ENCODE results near the gene STAMBPL1. TPM values are rescaled to one million over a fixed set of nuclear protein-coding genes. Genes with fewer than 3 reads are reported as not detected.

Gene STAMBPL1
- polyA plus RNA-seq, 1 donor, result 25.5 TPM

GRCh38 chr10:88961266-88961665 is 81.2 kb downstream of the STAMBPL1 start:
- Histone ChIP-seq H3K27me3 (ENCODE audit: control insufficient read depth, insufficient read depth, low read length) (no peaks in the 10 kb centered on the region), H3K4me1 (ENCODE audit: control insufficient read depth, insufficient read depth, low read length) (no peaks in the 10 kb centered on the region), H3K4me3 (ENCODE audit: low read length) (no peak overlapping the region), H3K27ac (ENCODE audit: low read length) (no peak overlapping the region), H3K36me3 (ENCODE audit: control insufficient read depth, insufficient read depth, low read length) (no peaks in the 10 kb centered on the region), H3K9me3 (ENCODE audit: control insufficient read depth, low read depth, low read length) (no peaks in the 10 kb centered on the region)
- DNase-seq, result no peak

- no peak for DNase-seq
- WGBS (ENCODE audit: insufficient coverage, low lambda C conversion rate), result no CpG with 5 or more reads among the region's 2 CpGs
- no peak overlapping the region for H3K4me3 ChIP-seq (ENCODE audit: low read length)
These were observed 82.3 kb downstream of the STAMBPL1 start for GRCh38 chr10:88962336-88962735.

GRCh38 chr10:88963318-88963717 is 83.3 kb downstream of the STAMBPL1 start:
- H3K36me3 ChIP-seq (ENCODE audit: control insufficient read depth, insufficient read depth, low read length), result no peaks in the 10 kb centered on the region
- no peak for DNase-seq
- no CpG with 5 or more reads among the region's 2 CpGs for WGBS (ENCODE audit: insufficient coverage, low lambda C conversion rate)
- no peaks in the 10 kb centered on the region for H3K9me3 ChIP-seq (ENCODE audit: control insufficient read depth, low read depth, low read length)
- no peaks in the 10 kb centered on the region for H3K27me3 ChIP-seq (ENCODE audit: control insufficient read depth, insufficient read depth, low read length)
- no peak overlapping the region for H3K27ac ChIP-seq (ENCODE audit: low read length)
- no peaks in the 10 kb centered on the region for H3K4me1 ChIP-seq (ENCODE audit: control insufficient read depth, insufficient read depth, low read length)
- H3K4me3 ChIP-seq (ENCODE audit: low read length), result no peak overlapping the region

More at GRCh38 chr10:88962336-88962735, 82.3 kb downstream of the STAMBPL1 start:
- H3K36me3 ChIP-seq (ENCODE audit: control insufficient read depth, insufficient read depth, low read length), result no peaks in the 10 kb centered on the region
- H3K9me3 ChIP-seq (ENCODE audit: control insufficient read depth, low read depth, low read length), result no peaks in the 10 kb centered on the region
- no peaks in the 10 kb centered on the region for H3K27me3 ChIP-seq (ENCODE audit: control insufficient read depth, insufficient read depth, low read length)
- no peak overlapping the region for H3K27ac ChIP-seq (ENCODE audit: low read length)
- no peaks in the 10 kb centered on the region for H3K4me1 ChIP-seq (ENCODE audit: control insufficient read depth, insufficient read depth, low read length)

DNA sequence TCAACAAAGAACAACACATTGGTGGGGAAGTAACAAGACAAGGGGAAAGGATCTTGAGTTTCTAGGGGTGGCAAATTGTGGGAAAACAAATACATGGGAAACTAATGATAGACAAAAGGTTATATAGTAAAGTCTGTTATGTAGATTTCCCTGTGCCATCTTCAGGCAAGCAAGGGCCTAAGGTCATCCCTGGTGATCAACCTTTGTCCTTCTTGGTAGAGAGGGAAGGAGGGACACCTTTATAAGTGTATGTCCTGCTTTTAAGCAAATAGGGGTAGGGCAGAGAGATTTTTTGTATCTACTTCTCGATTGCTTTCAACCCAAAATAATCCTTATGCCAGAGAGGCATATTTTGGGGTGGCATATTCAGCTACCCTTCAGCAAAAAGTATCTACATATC is 84.3 kb downstream of the STAMBPL1 start:
- Histone ChIP-seq H3K27me3 (ENCODE audit: control insufficient read depth, insufficient read depth, low read length) (no peaks in the 10 kb centered on the region), H3K36me3 (ENCODE audit: control insufficient read depth, insufficient read depth, low read length) (no peaks in the 10 kb centered on the region), H3K4me1 (ENCODE audit: control insufficient read depth, insufficient read depth, low read length) (no peaks in the 10 kb centered on the region), H3K4me3 (ENCODE audit: low read length) (no peak overlapping the region), H3K27ac (ENCODE audit: low read length) (no peak overlapping the region), H3K9me3 (ENCODE audit: control insufficient read depth, low read depth, low read length) (no peaks in the 10 kb centered on the region)
- DNase-seq, result no peak
- no CpG with 5 or more reads among the region's 1 CpG for WGBS (ENCODE audit: insufficient coverage, low lambda C conversion rate)

- Histone ChIP-seq H3K36me3 (ENCODE audit: control insufficient read depth, insufficient read depth, low read length) (no peaks in the 10 kb centered on the region), H3K27ac (ENCODE audit: low read length) (no peak overlapping the region), H3K4me3 (ENCODE audit: low read length) (no peak overlapping the region), H3K27me3 (ENCODE audit: control insufficient read depth, insufficient read depth, low read length) (no peaks in the 10 kb centered on the region), H3K9me3 (ENCODE audit: control insufficient read depth, low read depth, low read length) (no peaks in the 10 kb centered on the region), H3K4me1 (ENCODE audit: control insufficient read depth, insufficient read depth, low read length) (no peaks in the 10 kb centered on the region)
- no peak for DNase-seq
- WGBS (ENCODE audit: insufficient coverage, low lambda C conversion rate), result 84% methylated on average over 3 of the region's 3 CpGs
These were observed 84.9 kb downstream of the STAMBPL1 start for GRCh38 chr10:88964869-88965415.

DNA sequence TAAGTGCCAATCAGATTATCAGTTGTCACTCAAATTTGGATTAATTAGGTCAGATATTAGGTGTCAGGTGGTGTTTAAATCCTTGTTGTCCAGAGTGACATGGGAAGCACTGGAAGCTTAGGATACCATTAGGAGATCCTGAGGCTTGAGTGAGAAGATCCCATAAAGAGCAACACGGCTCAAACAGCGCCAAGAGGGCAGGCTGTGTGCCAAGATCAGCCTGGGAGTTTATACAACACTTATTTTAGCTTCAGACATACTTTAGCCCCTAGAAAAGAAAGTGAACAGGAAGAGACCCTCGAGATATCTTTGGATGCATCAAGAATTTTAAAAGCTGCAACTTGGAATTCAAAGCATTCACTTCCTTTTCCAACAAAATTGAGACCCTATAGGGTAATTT is 86.8 kb downstream of the STAMBPL1 start:
- Histone ChIP-seq H3K9me3 (ENCODE audit: control insufficient read depth, low read depth, low read length) (no peaks in the 10 kb centered on the region), H3K27ac (ENCODE audit: low read length) (no peak overlapping the region), H3K4me1 (ENCODE audit: control insufficient read depth, insufficient read depth, low read length) (no peaks in the 10 kb centered on the region), H3K4me3 (ENCODE audit: low read length) (no peak overlapping the region), H3K27me3 (ENCODE audit: control insufficient read depth, insufficient read depth, low read length) (no peaks in the 10 kb centered on the region), H3K36me3 (ENCODE audit: control insufficient read depth, insufficient read depth, low read length) (no peaks in the 10 kb centered on the region)
- no CpG with 5 or more reads among the region's 3 CpGs for WGBS (ENCODE audit: insufficient coverage, low lambda C conversion rate)
- DNase-seq, result no peak

GRCh38 chr10:88968391-88968790 is 88.3 kb downstream of the STAMBPL1 start:
- no peaks in the 10 kb centered on the region for H3K36me3 ChIP-seq (ENCODE audit: control insufficient read depth, insufficient read depth, low read length)

DNA sequence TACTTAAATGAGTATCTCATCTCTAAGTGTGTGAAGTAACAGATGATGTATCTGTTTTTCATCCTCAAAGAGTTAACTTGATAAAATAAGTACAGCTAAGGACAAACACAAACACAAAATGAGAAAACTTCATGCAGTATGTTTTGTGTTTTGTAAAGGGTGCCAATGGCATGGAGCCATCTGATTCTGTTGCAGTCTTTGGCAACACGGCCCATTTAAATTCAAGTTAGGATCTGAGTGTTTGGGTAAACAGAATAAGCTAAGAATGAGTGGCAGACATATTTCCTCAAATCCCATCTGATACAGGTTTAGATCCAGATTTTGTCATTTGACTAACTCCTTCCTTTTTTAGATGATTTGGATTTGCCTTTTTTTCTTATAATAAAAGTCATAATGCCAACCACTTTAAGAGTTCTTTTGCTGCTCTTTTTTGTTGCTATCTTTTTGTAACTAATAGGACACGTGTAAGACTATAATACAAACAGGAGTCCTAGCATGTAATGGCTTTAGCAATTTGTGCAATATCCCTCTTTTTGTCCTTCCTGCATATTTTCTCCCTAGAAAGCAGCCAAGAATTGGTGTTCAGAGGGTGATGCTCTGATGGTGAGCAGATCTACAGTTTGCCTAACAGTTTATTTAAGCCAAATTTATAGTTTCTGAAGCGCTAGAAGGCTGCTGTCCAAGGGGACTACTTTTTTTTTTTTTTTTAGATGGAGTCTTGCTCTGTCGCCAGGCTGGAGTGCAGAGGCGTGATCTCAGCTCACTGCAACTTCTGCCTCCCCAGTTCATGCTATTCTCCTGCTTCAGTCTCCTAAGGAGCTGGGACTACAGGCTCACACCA is 91.4 kb downstream of the STAMBPL1 start:
- 60% methylated on average over 2 of the region's 5 CpGs for WGBS (ENCODE audit: insufficient coverage, low lambda C conversion rate)
- H3K27me3 ChIP-seq (ENCODE audit: control insufficient read depth, insufficient read depth, low read length), result no peaks in the 10 kb centered on the region
- H3K27ac ChIP-seq (ENCODE audit: low read length), result peak overlapping the region; percentile 8
- DNase-seq, result no peak
- no peak overlapping the region for H3K4me3 ChIP-seq (ENCODE audit: low read length)
- no peaks in the 10 kb centered on the region for H3K4me1 ChIP-seq (ENCODE audit: control insufficient read depth, insufficient read depth, low read length)
- H3K9me3 ChIP-seq (ENCODE audit: control insufficient read depth, low read depth, low read length), result no peaks in the 10 kb centered on the region
- H3K36me3 ChIP-seq (ENCODE audit: control insufficient read depth, insufficient read depth, low read length), result no peaks in the 10 kb centered on the region

More at GRCh38 chr10:88968391-88968790, 88.3 kb downstream of the STAMBPL1 start:
- Histone ChIP-seq H3K4me3 (ENCODE audit: low read length) (no peak overlapping the region), H3K27me3 (ENCODE audit: control insufficient read depth, insufficient read depth, low read length) (no peaks in the 10 kb centered on the region), H3K4me1 (ENCODE audit: control insufficient read depth, insufficient read depth, low read length) (no peaks in the 10 kb centered on the region), H3K9me3 (ENCODE audit: control insufficient read depth, low read depth, low read length) (no peaks in the 10 kb centered on the region), H3K27ac (ENCODE audit: low read length) (no peak overlapping the region)
- no peak for DNase-seq
- no CpG with 5 or more reads among the region's 2 CpGs for WGBS (ENCODE audit: insufficient coverage, low lambda C conversion rate)

Other genes starting within 250 kb of the STAMBPL1 start
- gene LIPF, start 215.8 kb upstream of the STAMBPL1 start, polyA plus RNA-seq, result not detected
- gene LIPK, start 174.0 kb upstream of the STAMBPL1 start, polyA plus RNA-seq, result not detected
- gene LIPN, start 120.2 kb upstream of the STAMBPL1 start, polyA plus RNA-seq, result not detected
- 0.04 TPM for gene LIPM, start 77.5 kb upstream of the STAMBPL1 start, polyA plus RNA-seq
- gene ANKRD22, start 28.4 kb upstream of the STAMBPL1 start, polyA plus RNA-seq, result 1.3 TPM
- 641 TPM for gene ACTA2, start 72.5 kb downstream of the STAMBPL1 start, polyA plus RNA-seq
- gene FAS, start 110.6 kb downstream of the STAMBPL1 start, polyA plus RNA-seq, result 6.9 TPM

Data from large intestine (tissue), 3 donors.